ENCODE data around the gene SLC36A4. TPM values are rescaled to one million over a fixed set of nuclear protein-coding genes. Genes with fewer than 3 reads are reported as not detected.

SLC36A4 gene
- total RNA-seq, 1 experiment from 2014 or later: 12.5 TPM

- no peaks in the 10 kb centered on the region for H3K4me1 ChIP-seq
- H3K4me3 Mint-ChIP-seq (ENCODE audit: unreplicated experiment): no peak overlapping the region
- POLR2A ChIA-PET: no interaction called here
- H3K4me3 ChIP-seq (ENCODE audit: low read depth, low read length): no peak overlapping the region
- no peaks in the 10 kb centered on the region for H3K36me3 Mint-ChIP-seq (ENCODE audit: insufficient read depth, unreplicated experiment)
- H3K27ac Mint-ChIP-seq (ENCODE audit: unreplicated experiment): no peak overlapping the region
- H3K9me3 ChIP-seq: no peaks in the 10 kb centered on the region
- BruUV-seq (replicated peaks): no TSS peak
- intact Hi-C loops (cut with micrococcal nuclease; ENCODE audit: unreplicated experiment): no loop called here
- H3K9me3 Mint-ChIP-seq (ENCODE audit: unreplicated experiment): no peaks in the 10 kb centered on the region
- H3K27me3 Mint-ChIP-seq (ENCODE audit: insufficient read depth, unreplicated experiment): peaks cover 5% of the 10 kb centered on the region
- TF ChIP-seq, protein P1, sequence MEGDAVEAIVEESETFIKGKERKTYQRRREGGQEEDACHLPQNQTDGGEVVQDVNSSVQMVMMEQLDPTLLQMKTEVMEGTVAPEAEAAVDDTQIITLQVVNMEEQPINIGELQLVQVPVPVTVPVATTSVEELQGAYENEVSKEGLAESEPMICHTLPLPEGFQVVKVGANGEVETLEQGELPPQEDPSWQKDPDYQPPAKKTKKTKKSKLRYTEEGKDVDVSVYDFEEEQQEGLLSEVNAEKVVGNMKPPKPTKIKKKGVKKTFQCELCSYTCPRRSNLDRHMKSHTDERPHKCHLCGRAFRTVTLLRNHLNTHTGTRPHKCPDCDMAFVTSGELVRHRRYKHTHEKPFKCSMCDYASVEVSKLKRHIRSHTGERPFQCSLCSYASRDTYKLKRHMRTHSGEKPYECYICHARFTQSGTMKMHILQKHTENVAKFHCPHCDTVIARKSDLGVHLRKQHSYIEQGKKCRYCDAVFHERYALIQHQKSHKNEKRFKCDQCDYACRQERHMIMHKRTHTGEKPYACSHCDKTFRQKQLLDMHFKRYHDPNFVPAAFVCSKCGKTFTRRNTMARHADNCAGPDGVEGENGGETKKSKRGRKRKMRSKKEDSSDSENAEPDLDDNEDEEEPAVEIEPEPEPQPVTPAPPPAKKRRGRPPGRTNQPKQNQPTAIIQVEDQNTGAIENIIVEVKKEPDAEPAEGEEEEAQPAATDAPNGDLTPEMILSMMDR (IDR thresholded peaks at IDR 0.05; ENCODE audit: insufficient read depth in 1 of 2, low read depth in 1 of 2, low read length in 1 of 2, severe bottlenecking in 1 of 2, unreplicated experiment in 1 of 2): no peak
- H3K36me3 ChIP-seq (ENCODE audit: control insufficient read depth, insufficient read depth, low read length): no peaks in the 10 kb centered on the region
- no peaks in the 10 kb centered on the region for H3K4me1 Mint-ChIP-seq (ENCODE audit: low read depth, unreplicated experiment)
- no peak for DNase-seq
- CTCF ChIA-PET: no interaction called here
- no peaks in the 10 kb centered on the region for H3K27me3 ChIP-seq (replicated peaks; ENCODE audit: control insufficient read depth, insufficient read depth, low read length)
Measured at GRCh38 chr11:93123351-93123898, 74.4 kb downstream of the SLC36A4 start.

DNA sequence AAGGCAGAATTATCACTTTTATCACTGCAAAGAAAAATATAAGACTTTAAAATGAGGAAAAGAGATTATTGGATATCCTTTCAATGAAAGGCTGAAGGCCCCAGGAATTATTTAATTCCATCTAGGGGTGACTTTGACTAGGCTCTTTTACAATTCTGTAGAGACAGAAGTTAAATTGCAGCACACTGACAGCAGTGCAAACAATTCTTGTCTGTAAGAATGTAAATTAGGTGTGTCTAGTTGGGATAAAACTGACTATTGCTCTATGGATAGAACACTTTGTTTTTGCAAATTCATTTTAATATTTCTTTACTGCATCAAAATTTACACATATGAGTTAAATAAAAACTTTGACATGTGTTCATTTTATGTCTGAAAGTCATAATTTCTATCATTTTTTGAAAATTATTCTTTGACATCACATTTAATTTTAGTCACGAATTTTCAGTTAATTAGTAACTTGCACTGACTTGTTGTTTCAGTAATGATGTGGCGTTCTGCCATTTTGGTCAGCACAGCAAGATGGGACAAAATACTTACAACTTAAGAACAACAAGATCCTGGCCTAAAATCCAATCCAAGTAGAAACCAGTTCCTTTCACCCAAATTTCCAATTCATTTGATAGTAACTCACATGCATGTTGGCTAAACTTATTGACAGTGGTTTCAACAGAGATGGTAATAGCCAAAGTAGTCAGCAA is 75.1 kb downstream of the SLC36A4 start:
- Mint-ChIP-seq H3K27me3 (ENCODE audit: insufficient read depth, unreplicated experiment) (peaks cover 3% of the 10 kb centered on the region), H3K4me1 (ENCODE audit: low read depth, unreplicated experiment) (no peaks in the 10 kb centered on the region), H3K9me3 (ENCODE audit: unreplicated experiment) (no peaks in the 10 kb centered on the region), H3K36me3 (ENCODE audit: insufficient read depth, unreplicated experiment) (no peaks in the 10 kb centered on the region), H3K4me3 (ENCODE audit: unreplicated experiment) (no peak overlapping the region), H3K27ac (ENCODE audit: unreplicated experiment) (no peak overlapping the region)
- TF ChIP-seq, protein P1 (IDR thresholded peaks at IDR 0.05; ENCODE audit: insufficient read depth in 1 of 2, low read depth in 1 of 2, low read length in 1 of 2, severe bottlenecking in 1 of 2, unreplicated experiment in 1 of 2): no peak
- no TSS peak for BruUV-seq (replicated peaks)
- H3K4me3 ChIP-seq (ENCODE audit: low read depth, low read length): no peak overlapping the region
- no peaks in the 10 kb centered on the region for H3K9me3 ChIP-seq
- no peaks in the 10 kb centered on the region for H3K36me3 ChIP-seq (ENCODE audit: control insufficient read depth, insufficient read depth, low read length)
- intact Hi-C loops (cut with micrococcal nuclease; ENCODE audit: unreplicated experiment): no loop called here
- no peaks in the 10 kb centered on the region for H3K4me1 ChIP-seq
- ChIA-PET POLR2A (no interaction called here), CTCF (no interaction called here)
- no peaks in the 10 kb centered on the region for H3K27me3 ChIP-seq (replicated peaks; ENCODE audit: control insufficient read depth, insufficient read depth, low read length)
- no peak for DNase-seq

GRCh38 chr11:93118276-93118675 is 79.5 kb downstream of the SLC36A4 start:
- Mint-ChIP-seq H3K9me3 (ENCODE audit: unreplicated experiment) (no peaks in the 10 kb centered on the region), H3K4me1 (ENCODE audit: low read depth, unreplicated experiment) (peaks cover 6% of the 10 kb centered on the region), H3K27ac (ENCODE audit: unreplicated experiment) (no peak overlapping the region), H3K27me3 (ENCODE audit: insufficient read depth, unreplicated experiment) (peaks cover 7% of the 10 kb centered on the region), H3K36me3 (ENCODE audit: insufficient read depth, unreplicated experiment) (no peaks in the 10 kb centered on the region), H3K4me3 (ENCODE audit: unreplicated experiment) (no peak overlapping the region)
- POLR2A ChIA-PET: no interaction called here
- no peak for DNase-seq
- intact Hi-C loops (cut with micrococcal nuclease; ENCODE audit: unreplicated experiment): no loop called here
- no TSS peak for BruUV-seq (replicated peaks)
- TF ChIP-seq, protein P1 (IDR thresholded peaks at IDR 0.05; ENCODE audit: insufficient read depth in 1 of 2, low read depth in 1 of 2, low read length in 1 of 2, severe bottlenecking in 1 of 2, unreplicated experiment in 1 of 2): no peak
- 0 out of 2 replicates have a peak, but pooled peaks cover 7% of the 10 kb centered on the region for H3K4me1 ChIP-seq
- no peaks in the 10 kb centered on the region for H3K27me3 ChIP-seq (replicated peaks; ENCODE audit: control insufficient read depth, insufficient read depth, low read length)
- CTCF ChIA-PET: no interaction called here
- H3K36me3 ChIP-seq (ENCODE audit: control insufficient read depth, insufficient read depth, low read length): no peaks in the 10 kb centered on the region
- H3K4me3 ChIP-seq (ENCODE audit: low read depth, low read length): no peak overlapping the region
- H3K9me3 ChIP-seq: no peaks in the 10 kb centered on the region
